Measurements from ENCODE around the gene KIF5A. TPM values are rescaled to one million over a fixed set of nuclear protein-coding genes. Genes with fewer than 3 reads are reported as not detected.

The KIF5A gene
- total RNA-seq, 2 experiments from 2014 or later, result 1.3 to 1.4 TPM

DNA sequence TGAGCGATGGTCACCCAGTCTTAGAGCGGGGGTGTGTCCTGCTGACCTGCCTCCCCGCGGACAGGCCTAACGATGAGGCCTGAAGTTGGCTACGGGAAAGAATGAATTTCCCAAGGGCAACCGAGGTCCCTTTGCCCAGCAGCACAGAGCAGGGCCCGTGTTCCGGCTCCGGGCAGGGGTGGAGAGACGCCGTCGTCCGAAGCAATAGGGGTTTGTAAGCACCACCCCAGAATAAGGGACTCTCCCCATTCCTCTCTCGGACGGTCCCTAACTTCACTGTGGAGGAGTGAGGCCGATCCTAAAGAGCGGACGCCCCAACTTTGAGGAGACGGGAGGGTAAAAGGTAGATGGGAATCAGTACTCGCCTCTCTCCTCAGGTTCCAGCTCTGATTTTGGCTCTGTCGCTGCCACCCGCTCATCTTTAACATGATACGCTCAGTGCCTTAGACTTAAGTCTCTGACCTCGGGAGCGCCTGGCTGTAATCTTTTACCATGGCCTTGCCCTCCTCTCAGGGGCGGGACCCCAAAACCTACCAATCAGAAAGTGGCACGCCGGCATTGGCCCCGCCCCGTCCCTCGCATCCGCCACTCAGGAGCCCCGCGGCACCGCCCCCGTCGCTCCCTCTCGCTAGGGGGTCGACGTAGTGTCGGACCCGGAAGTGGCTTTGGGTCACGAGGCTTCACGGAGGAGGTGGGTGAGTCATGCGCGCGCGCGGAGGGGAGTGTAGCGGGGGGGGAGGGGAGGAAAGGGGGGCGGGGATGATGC is 29.6 kb upstream of the KIF5A start, which contains the start of gene DDIT3:
TSS of gene DDIT3 (minus strand) at position 462 of the 766 bp plus-strand sequence. CDS start 3,108 bp downstream, outside the sequence.
- POLR2A ChIA-PET, result interaction anchor here (0.5 to 2.4 kb wide), 8 partner anchors 16 to 224 kb away, joined by 3 to 8 read pairs (median 3); partner anchors contain the start of gene DCTN2
- intact Hi-C loops (cut with DNase I, micrococcal nuclease), result loop anchor here (1.0 to 5.0 kb wide), 12 partner anchors 27 to 1591 kb away; partner anchors contain the start of genes MARS1 (in 2 of the 2), CDK4 (in 1 of the 2), DCTN2 (in 1 of the 2) and GLI1 (in 1 of the 2)
- H3K36me3 Mint-ChIP-seq (ENCODE audit: low read depth), result peaks cover 58% of the 10 kb centered on the region
- DNase-seq (peak; percentile 100), ATAC-seq (peak; percentile 76)
- peak within 1 kb of the TSS; percentile 96 for H3K4me3 Mint-ChIP-seq
- H3K27me3 Mint-ChIP-seq, result no peaks in the 10 kb centered on the region
- CTCF ChIA-PET, result interaction anchor here (0.6 kb wide), 2 partner anchors 19 to 763 kb away, joined by 3 read pairs; no protein-coding TSS in a partner anchor
- H3K4me1 Mint-ChIP-seq, result peaks cover 53% of the 10 kb centered on the region
- H3K27ac Mint-ChIP-seq, result peak within 1 kb of the TSS; percentile 99
- H3K9me3 Mint-ChIP-seq (ENCODE audit: low read depth), result no peaks in the 10 kb centered on the region

GRCh38 chr12:57521525-57522010 is 28.3 kb upstream of the KIF5A start:
- H3K9me3 Mint-ChIP-seq (ENCODE audit: low read depth), result no peaks in the 10 kb centered on the region
- peak; percentile 42 for DNase-seq

GRCh38 chr12:57522011-57522886 is 27.6 kb upstream of the KIF5A start, which contains the start of gene MBD6:
TSS of gene MBD6 (plus strand) at chr12:57522824. CDS start at chr12:57524304, 1,480 bp downstream.
- H3K27me3 Mint-ChIP-seq, result no peaks in the 10 kb centered on the region
- peaks cover 41% of the 10 kb centered on the region for H3K36me3 Mint-ChIP-seq (ENCODE audit: low read depth)
- intact Hi-C loops (cut with DNase I, micrococcal nuclease), result loop anchor here (1.0 to 5.0 kb wide), 13 partner anchors 25 to 1550 kb away; partner anchors contain the start of genes CDK4 (in 2 of the 2), CTDSP2 (in 1 of the 2), DCTN2 (in 1 of the 2) and OS9 (in 1 of the 2)
- H3K9me3 Mint-ChIP-seq (ENCODE audit: low read depth), result no peaks in the 10 kb centered on the region
- POLR2A ChIA-PET, result no interaction called here
- peak within 1 kb of the TSS; percentile 96 for H3K4me3 Mint-ChIP-seq
- H3K4me1 Mint-ChIP-seq, result peaks cover 54% of the 10 kb centered on the region
- CTCF ChIA-PET, result no interaction called here
- ATAC-seq, result peak; percentile 50
- H3K27ac Mint-ChIP-seq, result peak within 1 kb of the TSS; percentile 99
- peak; percentile 96 for DNase-seq

More at GRCh38 chr12:57521525-57522010, 28.3 kb upstream of the KIF5A start:
- POLR2A ChIA-PET, result interaction anchor here (2.4 kb wide), 1 partner anchor 25 kb away, joined by 8 read pairs; the partner anchor contains the start of gene DCTN2
- intact Hi-C loops (cut with DNase I, micrococcal nuclease), result loop anchor here (1.0 to 5.0 kb wide), 14 partner anchors 26 to 1593 kb away; partner anchors contain the start of genes CDK4 (in 2 of the 2), CTDSP2 (in 1 of the 2), DCTN2 (in 1 of the 2) and OS9 (in 1 of the 2)
- Mint-ChIP-seq H3K4me3 (peak overlapping the region; percentile 96), H3K36me3 (ENCODE audit: low read depth) (peaks cover 46% of the 10 kb centered on the region), H3K4me1 (peaks cover 58% of the 10 kb centered on the region), H3K27ac (peak overlapping the region; percentile 99), H3K27me3 (no peaks in the 10 kb centered on the region)
- CTCF ChIA-PET, result interaction anchor here (0.6 kb wide), 1 partner anchor 43 kb away, joined by 3 read pairs; no protein-coding TSS in a partner anchor
- no peak for ATAC-seq

DNA sequence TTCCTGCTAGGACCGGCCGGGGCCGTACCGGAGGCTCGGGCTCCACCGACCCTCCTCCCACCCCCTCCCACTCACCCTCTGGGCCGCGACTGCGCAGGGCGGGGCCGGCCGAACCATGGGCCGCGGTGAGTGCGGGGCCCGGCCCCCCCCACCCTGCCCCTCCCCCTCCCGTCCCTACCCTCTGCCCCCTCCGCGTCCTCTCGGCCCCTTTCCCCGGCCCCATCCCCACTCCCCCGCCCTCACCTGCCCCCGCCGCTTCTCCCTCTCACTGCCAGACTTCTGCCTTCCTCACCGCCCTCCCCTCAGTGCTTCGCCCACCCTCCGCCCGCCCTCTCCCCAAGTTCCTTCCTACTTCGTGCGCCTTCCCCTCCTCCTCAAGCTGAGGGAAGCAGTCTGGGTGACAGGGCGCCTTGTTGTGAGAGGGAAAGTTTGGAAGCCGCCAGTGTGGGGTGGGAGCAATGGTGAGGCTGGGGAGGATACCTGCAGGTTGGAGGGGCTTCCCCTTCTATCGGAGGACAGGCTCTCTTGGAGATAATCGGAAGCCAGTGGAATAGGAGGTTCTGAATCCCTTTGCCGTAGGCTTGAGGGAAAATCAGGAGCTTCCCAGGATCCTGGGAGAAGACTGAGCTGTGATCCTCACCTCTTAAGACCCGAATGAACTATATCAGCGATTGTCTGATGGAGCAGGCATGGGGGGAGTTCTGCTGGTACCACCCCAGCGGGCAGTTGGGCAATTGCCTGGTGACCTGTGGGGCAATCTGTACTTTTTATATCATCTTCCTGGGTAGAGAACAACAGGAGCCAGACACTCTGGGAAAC is 26.7 kb upstream of the KIF5A start:
- ATAC-seq (no peak), DNase-seq (no peak)
- Mint-ChIP-seq H3K4me3 (peak overlapping the region; percentile 96), H3K27ac (peak overlapping the region; percentile 88), H3K9me3 (ENCODE audit: low read depth) (no peaks in the 10 kb centered on the region), H3K27me3 (no peaks in the 10 kb centered on the region), H3K4me1 (peaks cover 51% of the 10 kb centered on the region), H3K36me3 (ENCODE audit: low read depth) (peaks cover 38% of the 10 kb centered on the region)
- intact Hi-C loops (cut with DNase I, micrococcal nuclease), result loop anchor here (1.0 to 5.0 kb wide), 13 partner anchors 24 to 1551 kb away; partner anchors contain the start of genes CDK4 (in 2 of the 2), CTDSP2 (in 1 of the 2), DCTN2 (in 1 of the 2) and OS9 (in 1 of the 2)
- ChIA-PET CTCF (interaction anchor here (1.0 to 2.2 kb wide), 4 partner anchors 10 to 70 kb away, joined by 3 to 6 read pairs (median 4); no protein-coding TSS in a partner anchor), POLR2A (interaction anchor here (0.5 kb wide), 1 partner anchor 35 kb away, joined by 3 read pairs; the partner anchor contains the start of gene MARS1)

GRCh38 chr12:57523706-57524614 is 25.9 kb upstream of the KIF5A start:
- Mint-ChIP-seq H3K4me3 (peak overlapping the region; percentile 96), H3K27me3 (no peaks in the 10 kb centered on the region), H3K4me1 (peaks cover 44% of the 10 kb centered on the region), H3K36me3 (ENCODE audit: low read depth) (peaks cover 35% of the 10 kb centered on the region), H3K9me3 (ENCODE audit: low read depth) (no peaks in the 10 kb centered on the region), H3K27ac (peak overlapping the region; percentile 88)
- POLR2A ChIA-PET, result interaction anchor here (0.5 to 0.6 kb wide), 2 partner anchors 184 to 281 kb away, joined by 3 to 4 read pairs; no protein-coding TSS in a partner anchor
- CTCF ChIA-PET, result interaction anchor here (0.6 to 2.2 kb wide), 7 partner anchors 9 to 70 kb away, joined by 3 to 6 read pairs (median 3); no protein-coding TSS in a partner anchor
- ATAC-seq (no peak), DNase-seq (peak; percentile 33)
- intact Hi-C loops (cut with DNase I, micrococcal nuclease), result loop anchor here (2.0 to 5.0 kb wide), 6 partner anchors 221 to 1552 kb away; partner anchors contain the start of genes CDK4 (in 1 of the 2), CTDSP2 (in 1 of the 2), RAB5B (in 1 of the 2) and RPL41 (in 1 of the 2)

DNA sequence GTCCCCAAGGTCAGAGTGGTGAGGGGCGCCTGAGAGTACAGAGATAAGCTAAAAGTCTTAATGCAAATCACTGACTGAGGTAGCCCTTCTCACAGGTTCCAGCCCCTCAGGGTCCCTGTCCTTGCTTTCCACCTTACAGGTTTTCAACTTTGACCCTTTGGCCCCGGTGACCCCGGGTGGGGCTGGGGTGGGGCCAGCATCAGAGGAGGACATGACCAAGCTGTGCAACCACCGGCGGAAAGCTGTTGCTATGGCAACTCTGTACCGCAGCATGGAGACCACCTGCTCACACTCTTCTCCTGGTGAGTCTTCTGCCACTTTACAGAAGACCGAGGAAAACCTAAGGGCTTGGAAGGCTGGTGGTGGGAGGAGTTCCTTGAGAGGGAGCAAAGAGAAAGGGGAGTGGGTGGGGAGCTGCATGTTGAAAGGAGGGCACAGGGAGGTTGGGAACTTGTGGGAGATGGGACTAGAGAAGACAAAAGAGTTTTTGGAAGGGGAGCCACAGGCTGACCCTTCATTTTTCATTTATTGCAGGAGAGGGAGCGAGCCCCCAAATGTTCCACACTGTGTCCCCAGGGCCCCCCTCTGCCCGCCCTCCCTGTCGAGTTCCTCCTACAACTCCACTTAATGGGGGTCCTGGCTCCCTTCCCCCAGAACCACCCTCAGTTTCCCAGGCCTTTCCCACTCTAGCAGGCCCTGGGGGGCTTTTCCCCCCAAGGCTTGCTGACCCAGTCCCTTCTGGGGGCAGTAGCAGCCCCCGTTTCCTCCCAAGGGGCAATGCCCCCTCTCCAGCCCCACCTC is 24.8 kb upstream of the KIF5A start:
- H3K4me3 Mint-ChIP-seq, result no peak overlapping the region
- peaks cover 33% of the 10 kb centered on the region for H3K36me3 Mint-ChIP-seq (ENCODE audit: low read depth)
- ChIA-PET CTCF (interaction anchor here (0.6 to 2.2 kb wide), 4 partner anchors 8 to 67 kb away, joined by 3 to 6 read pairs (median 4); no protein-coding TSS in a partner anchor), POLR2A (interaction anchor here (0.6 to 0.9 kb wide), 3 partner anchors 8 to 454 kb away, joined by 3 to 5 read pairs (median 3); no protein-coding TSS in a partner anchor)
- no peaks in the 10 kb centered on the region for H3K27me3 Mint-ChIP-seq
- intact Hi-C loops (cut with DNase I, micrococcal nuclease), result loop anchor here (5.0 kb wide), 4 partner anchors 227 to 1553 kb away; partner anchors contain the start of genes CDK4 (in 1 of the 2), RAB5B (in 1 of the 2), RPL41 (in 1 of the 2) and ZC3H10 (in 1 of the 2)
- no peaks in the 10 kb centered on the region for H3K9me3 Mint-ChIP-seq (ENCODE audit: low read depth)
- no peak overlapping the region for H3K27ac Mint-ChIP-seq
- ATAC-seq (no peak), DNase-seq (no peak)
- H3K4me1 Mint-ChIP-seq, result peaks cover 38% of the 10 kb centered on the region

- intact Hi-C loops (cut with DNase I, micrococcal nuclease), result no loop called here
- CTCF ChIA-PET, result interaction anchor here (1.4 kb wide), 1 partner anchor 8 kb away, joined by 4 read pairs; no protein-coding TSS in a partner anchor
- peaks cover 38% of the 10 kb centered on the region for H3K4me1 Mint-ChIP-seq
- H3K27me3 Mint-ChIP-seq, result no peaks in the 10 kb centered on the region
- ATAC-seq (no peak), DNase-seq (no peak)
- POLR2A ChIA-PET, result interaction anchor here (0.8 to 0.9 kb wide), 3 partner anchors 9 to 21 kb away, joined by 3 to 5 read pairs (median 3); no protein-coding TSS in a partner anchor
- no peak overlapping the region for H3K27ac Mint-ChIP-seq
- peaks cover 36% of the 10 kb centered on the region for H3K36me3 Mint-ChIP-seq (ENCODE audit: low read depth)
- H3K4me3 Mint-ChIP-seq, result no peak overlapping the region
- no peaks in the 10 kb centered on the region for H3K9me3 Mint-ChIP-seq (ENCODE audit: low read depth)
These were observed 24.0 kb upstream of the KIF5A start for GRCh38 chr12:57525615-57526383.

Data from activated CD4-positive, alpha-beta T cell treated with anti-CD3 and anti-CD28 coated beads for 36 hours (primary cell).